ENCODE data around the gene PPP1R17.

PPP1R17 gene

DNA sequence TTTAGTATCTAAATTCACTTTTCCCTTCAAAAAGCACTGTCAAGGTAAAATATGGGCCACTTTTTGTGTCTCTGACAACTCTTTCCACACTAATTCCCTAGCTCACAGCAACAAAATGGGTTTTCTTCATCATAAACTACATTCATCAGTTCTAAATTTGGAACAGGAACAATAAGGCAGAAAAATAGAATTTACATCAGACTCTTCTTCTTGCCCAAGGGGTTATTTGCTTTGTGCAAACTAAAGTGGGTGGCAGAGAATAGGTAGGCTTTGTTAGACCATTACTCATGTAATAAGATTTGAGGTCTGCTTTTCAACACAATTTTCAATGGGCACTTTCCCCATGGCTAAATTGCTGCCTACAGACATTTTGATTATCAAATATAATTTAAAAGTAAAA, 17.6 kb upstream of the PPP1R17 start:
- no peak overlapping the region for H3K4me3 ChIP-seq (ENCODE audit: low read depth, low read length)
- TF ChIP-seq, protein P1, sequence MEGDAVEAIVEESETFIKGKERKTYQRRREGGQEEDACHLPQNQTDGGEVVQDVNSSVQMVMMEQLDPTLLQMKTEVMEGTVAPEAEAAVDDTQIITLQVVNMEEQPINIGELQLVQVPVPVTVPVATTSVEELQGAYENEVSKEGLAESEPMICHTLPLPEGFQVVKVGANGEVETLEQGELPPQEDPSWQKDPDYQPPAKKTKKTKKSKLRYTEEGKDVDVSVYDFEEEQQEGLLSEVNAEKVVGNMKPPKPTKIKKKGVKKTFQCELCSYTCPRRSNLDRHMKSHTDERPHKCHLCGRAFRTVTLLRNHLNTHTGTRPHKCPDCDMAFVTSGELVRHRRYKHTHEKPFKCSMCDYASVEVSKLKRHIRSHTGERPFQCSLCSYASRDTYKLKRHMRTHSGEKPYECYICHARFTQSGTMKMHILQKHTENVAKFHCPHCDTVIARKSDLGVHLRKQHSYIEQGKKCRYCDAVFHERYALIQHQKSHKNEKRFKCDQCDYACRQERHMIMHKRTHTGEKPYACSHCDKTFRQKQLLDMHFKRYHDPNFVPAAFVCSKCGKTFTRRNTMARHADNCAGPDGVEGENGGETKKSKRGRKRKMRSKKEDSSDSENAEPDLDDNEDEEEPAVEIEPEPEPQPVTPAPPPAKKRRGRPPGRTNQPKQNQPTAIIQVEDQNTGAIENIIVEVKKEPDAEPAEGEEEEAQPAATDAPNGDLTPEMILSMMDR (IDR thresholded peaks at IDR 0.05; ENCODE audit: low read depth, low read length, missing control alignments), result no peak
- in situ Hi-C loops (cut with HindIII; ENCODE audit: low sequenced_read_pairs), result no loop called here
- no peak for DNase-seq (ENCODE audit: low read depth)

DNA sequence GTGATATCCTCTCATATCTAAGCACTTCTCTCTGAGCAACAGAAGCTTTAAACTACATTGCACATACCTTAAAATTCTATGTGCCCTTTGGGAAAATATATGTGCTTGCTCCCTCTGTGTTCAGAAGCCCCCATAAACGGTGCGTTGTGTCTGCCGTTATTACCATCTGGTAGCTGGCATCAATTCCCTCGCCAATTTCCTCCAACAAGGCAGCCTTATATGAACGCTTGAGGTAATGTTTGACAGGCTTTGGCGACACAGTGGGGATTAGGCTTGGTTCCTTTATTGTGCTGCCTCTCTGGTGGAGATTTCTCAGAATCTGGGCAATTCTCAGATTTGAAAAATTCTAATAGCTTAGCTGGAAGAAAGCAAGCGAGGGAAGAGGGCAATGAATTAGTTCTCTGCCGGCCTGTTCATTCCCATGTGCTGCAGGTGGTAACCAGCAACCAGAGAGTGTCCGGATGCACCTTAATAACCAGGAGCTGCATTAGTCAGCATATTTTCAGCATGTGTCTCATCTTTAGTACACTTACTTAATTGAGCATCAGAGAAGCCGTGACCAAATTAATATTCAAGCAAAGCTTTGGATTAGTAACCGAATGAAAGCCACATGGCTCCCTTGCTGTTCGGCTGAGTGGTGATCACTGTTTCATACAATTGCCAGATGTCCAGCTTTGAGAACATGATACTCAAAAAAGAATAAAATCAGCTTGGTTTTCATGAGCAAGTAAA, 7.3 kb upstream of the PPP1R17 start:
- TF ChIP-seq, protein P1 (IDR thresholded peaks at IDR 0.05; ENCODE audit: low read depth, low read length, missing control alignments), result no peak
- in situ Hi-C loops (cut with HindIII; ENCODE audit: low sequenced_read_pairs), result no loop called here
- no peak for DNase-seq (ENCODE audit: low read depth)
- H3K4me3 ChIP-seq (ENCODE audit: low read depth, low read length), result no peak overlapping the region

DNA sequence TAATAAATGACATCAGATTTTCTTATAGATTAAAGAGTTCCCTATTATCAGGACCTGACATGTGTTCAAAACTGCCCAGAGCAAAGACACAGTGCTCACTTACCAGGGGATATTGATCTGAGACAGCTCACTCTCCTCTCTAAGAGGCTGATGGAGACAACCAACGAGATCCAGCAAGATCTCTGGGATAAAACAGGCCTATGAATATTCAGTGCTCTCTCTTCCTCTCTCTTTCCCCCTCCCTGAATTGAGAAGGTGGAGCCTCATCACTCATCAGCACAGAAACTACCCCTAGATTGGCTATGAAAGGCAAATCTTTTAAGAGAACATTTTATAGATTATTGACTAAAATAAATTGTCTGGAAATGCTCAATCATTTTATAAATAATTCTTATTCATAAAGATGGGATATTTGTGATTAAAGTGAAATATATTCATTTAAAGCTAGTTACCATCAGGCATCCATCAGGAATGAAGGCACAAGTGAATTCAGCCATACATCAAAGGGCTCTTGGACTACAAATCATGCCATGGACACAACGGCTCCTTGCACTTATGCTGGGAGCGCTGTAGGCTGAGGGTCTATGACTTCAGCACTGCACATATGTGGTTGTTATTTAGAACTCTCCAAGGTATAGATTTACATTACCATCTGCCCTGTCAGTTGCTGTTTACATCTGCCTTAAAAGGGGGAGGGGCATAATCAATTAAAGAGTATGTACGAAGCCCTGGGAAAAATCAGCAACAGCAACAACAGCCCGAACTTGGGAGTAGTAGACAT, 3.4 kb upstream of the PPP1R17 start:
- no peak for DNase-seq (ENCODE audit: low read depth)
- no peak overlapping the region for H3K4me3 ChIP-seq (ENCODE audit: low read depth, low read length)
- TF ChIP-seq, protein P1 (IDR thresholded peaks at IDR 0.05; ENCODE audit: low read depth, low read length, missing control alignments), result no peak
- in situ Hi-C loops (cut with HindIII; ENCODE audit: low sequenced_read_pairs), result no loop called here

DNA sequence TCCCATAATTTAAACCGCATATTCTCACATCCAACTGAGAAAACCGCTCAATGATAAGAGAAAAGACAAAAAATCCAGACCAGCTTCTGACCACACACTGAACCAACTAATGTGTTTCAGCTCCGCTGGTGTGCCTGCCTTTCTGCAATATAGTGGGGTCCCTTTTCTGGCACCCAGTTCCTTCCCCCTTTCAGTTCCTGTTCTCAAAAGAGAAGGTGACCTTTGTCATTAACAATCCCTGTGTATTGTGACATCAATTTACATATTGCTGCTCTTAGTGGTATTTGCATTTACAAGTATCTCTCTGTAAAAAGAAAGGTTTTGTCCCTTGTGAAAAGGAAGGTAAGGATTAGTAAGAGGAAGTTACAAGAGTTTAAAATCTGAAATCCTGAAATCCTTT, 1.4 kb downstream of the PPP1R17 start:
- DNase-seq (ENCODE audit: low read depth), result no peak
- in situ Hi-C loops (cut with HindIII; ENCODE audit: low sequenced_read_pairs), result no loop called here
- TF ChIP-seq, protein P1 (IDR thresholded peaks at IDR 0.05; ENCODE audit: low read depth, low read length, missing control alignments), result no peak
- H3K4me3 ChIP-seq (ENCODE audit: low read depth, low read length), result no peak overlapping the region

DNA sequence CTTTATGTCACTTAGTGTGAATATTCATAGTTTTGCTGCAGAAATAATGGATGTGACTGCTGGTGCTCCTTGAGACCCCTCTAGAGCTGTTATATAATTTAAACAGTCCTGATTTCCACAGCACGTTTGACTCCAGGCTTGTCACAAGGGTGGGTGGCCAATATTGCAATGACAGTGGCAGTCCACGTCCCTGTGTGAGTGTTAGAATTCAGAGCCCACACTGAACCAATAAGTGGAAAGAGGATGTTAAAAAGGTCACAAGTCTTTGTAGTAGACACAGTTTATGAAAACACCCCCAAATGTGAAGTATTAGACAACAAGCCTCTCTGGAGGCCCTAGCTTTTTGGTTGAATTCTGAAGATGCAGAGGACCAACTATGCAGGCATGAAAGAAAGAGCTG, 2.0 kb downstream of the PPP1R17 start:
- H3K4me3 ChIP-seq (ENCODE audit: low read depth, low read length), result no peak overlapping the region
- DNase-seq (ENCODE audit: low read depth), result no peak
- TF ChIP-seq, protein P1 (IDR thresholded peaks at IDR 0.05; ENCODE audit: low read depth, low read length, missing control alignments), result no peak
- in situ Hi-C loops (cut with HindIII; ENCODE audit: low sequenced_read_pairs), result no loop called here

DNA sequence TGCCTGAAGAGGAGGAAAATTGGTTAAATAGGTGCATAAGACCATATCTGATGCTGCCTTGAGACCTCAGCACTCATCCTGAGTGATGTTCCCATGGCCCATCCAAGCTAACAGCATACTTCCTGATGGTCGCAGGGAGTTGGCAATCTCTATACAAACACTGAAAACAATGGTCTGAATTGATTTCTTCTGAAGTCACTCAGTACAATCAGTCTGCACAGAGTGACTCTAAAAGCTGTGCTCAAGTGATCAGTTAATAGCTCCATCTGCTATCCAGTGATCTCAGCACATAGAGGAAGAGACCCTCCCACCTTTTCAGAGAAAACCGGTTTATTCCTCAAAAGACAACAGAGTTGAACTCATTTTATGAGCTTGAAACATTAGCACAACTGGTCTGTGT, 3.9 kb downstream of the PPP1R17 start:
- in situ Hi-C loops (cut with HindIII; ENCODE audit: low sequenced_read_pairs), result no loop called here
- TF ChIP-seq, protein P1 (IDR thresholded peaks at IDR 0.05; ENCODE audit: low read depth, low read length, missing control alignments), result no peak
- H3K4me3 ChIP-seq (ENCODE audit: low read depth, low read length), result no peak overlapping the region
- no peak for DNase-seq (ENCODE audit: low read depth)
